IPS-18a (cell line): ENCODE measurements around the gene OR6B2.

ENCODE experiments used
- H3K27ac ChIP-seq: one replicate; pipeline ENCODE4 v1.5.1; 2013; ENCODE audit warnings: low read length
- H3K27me3 ChIP-seq: one replicate; pipeline ENCODE4 v1.6.1; 2013; ENCODE audit warnings: mild to moderate bottlenecking, low read length; ENCODE audit not compliant: control insufficient read depth, insufficient read depth
- H3K36me3 ChIP-seq: one replicate; pipeline ENCODE4 v1.6.1; 2013; ENCODE audit warnings: low read depth, low read length; ENCODE audit not compliant: control insufficient read depth
- H3K4me1 ChIP-seq: one replicate; pipeline ENCODE4 v1.6.1; 2013; ENCODE audit warnings: low read depth, low read length; ENCODE audit not compliant: control insufficient read depth
- H3K4me3 ChIP-seq: one replicate; pipeline ENCODE4 v1.5.1; 2013; ENCODE audit warnings: low read length
- H3K9ac ChIP-seq: one replicate; pipeline ENCODE4 v1.6.1; 2013; ENCODE audit warnings: mild to moderate bottlenecking, low read length, moderate library complexity
- H3K9me3 ChIP-seq: one replicate; pipeline ENCODE4 v1.6.1; 2013; ENCODE audit warnings: low read depth, low read length; ENCODE audit not compliant: control insufficient read depth

The OR6B2 gene

DNA sequence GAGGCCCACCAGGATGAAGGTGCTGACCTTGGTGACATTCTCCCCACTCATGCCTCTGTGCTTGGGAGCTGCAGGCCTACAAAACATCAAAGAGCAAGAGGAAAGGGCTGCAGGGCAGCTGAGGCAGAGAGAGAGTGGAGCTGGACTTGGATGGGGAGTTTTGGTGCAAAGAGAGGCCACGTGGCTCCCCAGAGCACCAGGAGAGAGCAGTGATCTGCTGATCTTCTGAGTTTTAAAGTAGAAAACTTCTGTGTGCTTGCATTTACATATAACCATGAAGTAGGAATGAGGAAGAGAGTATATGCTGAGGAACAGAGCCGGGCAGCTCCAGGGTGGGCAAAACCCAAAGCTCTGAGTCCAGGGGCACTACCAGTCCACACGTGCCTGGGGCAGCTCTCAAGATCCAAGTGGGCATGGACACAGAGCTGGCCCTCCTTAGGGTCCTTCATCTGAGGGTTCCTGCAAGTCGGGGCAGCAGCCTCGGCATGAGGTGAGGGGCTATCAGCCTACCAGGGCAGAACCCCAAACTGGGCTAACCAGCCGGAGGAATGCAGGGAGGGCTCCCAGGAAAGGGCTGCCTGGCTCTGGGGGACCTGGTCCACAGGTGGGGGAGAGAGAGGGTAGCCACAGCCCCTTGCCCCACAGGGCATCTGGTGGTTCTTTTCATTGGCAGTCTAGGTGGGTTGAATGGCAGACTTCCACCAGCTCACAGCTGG, at the start of gene OR6B2:
OR6B2 (minus strand) TSS at position 51 of the 716 bp plus-strand sequence; CDS start at position 51, 0 bp downstream.
- H3K4me1 ChIP-seq, result no peaks in the 10 kb centered on the region
- H3K4me3 ChIP-seq, result no peak within 1 kb of the TSS
- no peak within 1 kb of the TSS for H3K27ac ChIP-seq
- no peak within 1 kb of the TSS for H3K9ac ChIP-seq
- no peaks in the 10 kb centered on the region for H3K36me3 ChIP-seq
- H3K9me3 ChIP-seq, result no peaks in the 10 kb centered on the region
- H3K27me3 ChIP-seq, result peaks cover 19% of the 10 kb centered on the region

DNA sequence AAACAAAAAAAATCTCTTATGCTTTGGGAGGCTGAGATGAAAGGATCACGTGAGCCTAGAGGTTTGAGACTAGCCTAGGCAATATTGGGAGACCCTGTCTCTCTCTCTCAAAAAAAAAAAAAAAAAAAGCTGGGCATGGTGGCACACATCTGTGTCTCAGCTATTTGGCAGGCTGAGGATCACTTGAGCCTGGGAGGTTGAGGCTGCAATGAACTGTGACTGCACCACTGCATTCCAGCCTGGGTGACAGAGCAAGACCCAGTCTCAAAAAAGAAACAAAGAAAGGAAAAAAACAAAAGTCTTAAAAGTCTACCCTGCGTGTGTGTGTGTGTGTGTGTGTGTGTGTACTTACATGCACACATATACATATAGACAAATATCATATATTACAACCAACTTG, 48.4 kb upstream of the OR6B2 start:
- Histone ChIP-seq H3K27ac (no peak overlapping the region), H3K9ac (no peak overlapping the region), H3K27me3 (no peaks in the 10 kb centered on the region), H3K4me3 (no peak overlapping the region), H3K36me3 (no peaks in the 10 kb centered on the region), H3K4me1 (no peaks in the 10 kb centered on the region), H3K9me3 (peaks cover 21% of the 10 kb centered on the region)

DNA sequence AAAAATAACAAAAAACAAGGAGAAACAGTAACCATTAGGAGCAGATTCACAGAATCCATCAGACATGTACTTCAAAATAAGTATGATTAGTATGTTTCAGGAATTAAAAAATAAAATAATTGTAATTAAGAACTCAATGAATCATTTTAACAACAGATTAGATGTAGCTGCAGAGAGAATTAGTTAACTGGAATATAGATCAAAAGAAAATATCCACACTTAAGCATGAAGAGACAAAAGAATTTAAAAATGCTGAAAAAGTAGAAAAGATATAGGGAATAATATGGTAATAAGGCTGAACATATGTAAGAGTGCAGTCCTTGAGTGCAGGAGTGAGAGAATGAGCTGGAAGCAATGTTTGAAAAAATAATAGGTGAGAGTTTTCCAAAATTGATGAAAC, 47.2 kb upstream of the OR6B2 start:
- Histone ChIP-seq H3K36me3 (no peaks in the 10 kb centered on the region), H3K9ac (no peak overlapping the region), H3K4me3 (no peak overlapping the region), H3K27ac (no peak overlapping the region), H3K27me3 (no peaks in the 10 kb centered on the region), H3K9me3 (peaks cover 21% of the 10 kb centered on the region), H3K4me1 (no peaks in the 10 kb centered on the region)

DNA sequence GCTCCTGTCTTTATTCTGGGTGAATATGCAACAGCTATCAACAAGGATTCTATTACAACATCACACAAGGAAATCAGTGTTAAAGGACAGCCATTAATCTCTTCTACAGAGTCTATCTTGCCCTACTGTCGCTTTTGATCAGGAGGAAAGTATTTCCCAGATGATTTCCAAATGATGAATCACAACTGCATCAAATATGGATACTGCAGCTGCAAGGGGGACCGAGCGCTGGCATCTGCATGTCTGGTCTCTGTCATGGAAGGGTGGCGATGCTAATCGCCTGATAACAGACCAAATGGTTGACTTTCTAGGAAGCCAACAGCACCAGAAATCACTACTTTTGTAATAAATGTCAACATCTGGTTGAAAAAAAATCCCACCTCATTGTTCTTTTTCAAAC, 44.3 kb upstream of the OR6B2 start:
- Histone ChIP-seq H3K4me1 (no peaks in the 10 kb centered on the region), H3K9ac (no peak overlapping the region), H3K27ac (no peak overlapping the region), H3K27me3 (no peaks in the 10 kb centered on the region), H3K36me3 (no peaks in the 10 kb centered on the region), H3K4me3 (no peak overlapping the region), H3K9me3 (peaks cover 18% of the 10 kb centered on the region)

DNA sequence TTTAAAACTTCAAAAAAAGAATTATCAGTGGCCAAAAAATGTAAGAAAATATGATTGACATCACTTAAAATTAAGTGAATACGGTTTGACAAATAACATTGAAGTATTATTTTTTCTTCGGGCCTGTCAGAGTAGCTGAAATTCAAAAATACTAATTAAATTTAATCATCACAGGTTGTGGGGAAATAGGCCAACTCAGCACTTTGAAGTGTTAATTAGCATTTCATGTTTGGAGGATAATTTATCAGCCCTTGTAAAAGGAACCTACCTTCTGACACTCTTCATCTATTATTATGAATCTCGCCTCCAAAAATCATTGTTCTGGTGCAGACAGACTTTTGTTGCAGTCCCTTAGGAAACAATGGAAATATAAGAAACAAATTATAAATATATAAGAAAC, 40.7 kb upstream of the OR6B2 start:
- Histone ChIP-seq H3K4me1 (no peaks in the 10 kb centered on the region), H3K9me3 (peaks cover 7% of the 10 kb centered on the region), H3K36me3 (no peaks in the 10 kb centered on the region), H3K27me3 (no peaks in the 10 kb centered on the region), H3K27ac (no peak overlapping the region), H3K9ac (no peak overlapping the region), H3K4me3 (no peak overlapping the region)

DNA sequence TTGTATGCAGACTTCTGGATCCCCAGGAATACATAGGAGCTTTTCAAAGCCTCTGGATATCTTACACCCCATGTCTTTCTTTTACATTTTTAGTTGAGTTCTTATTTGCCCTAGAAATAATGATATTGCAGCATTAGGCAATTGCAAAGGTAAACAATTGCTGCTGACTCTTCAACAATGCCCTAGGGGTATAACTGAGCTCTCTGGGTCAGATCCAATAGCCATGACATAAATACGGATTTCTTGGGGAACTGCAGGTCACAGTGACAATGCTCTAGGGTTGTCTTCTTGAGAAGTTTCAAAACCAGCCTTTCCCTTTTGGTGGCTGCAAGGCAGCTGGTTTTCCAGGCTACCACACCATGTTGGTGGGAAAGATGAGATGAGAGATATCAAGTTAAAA, 39.6 kb upstream of the OR6B2 start:
- Histone ChIP-seq H3K36me3 (no peaks in the 10 kb centered on the region), H3K9me3 (no peaks in the 10 kb centered on the region), H3K4me1 (peaks cover 6% of the 10 kb centered on the region), H3K9ac (no peak overlapping the region), H3K27me3 (no peaks in the 10 kb centered on the region), H3K4me3 (no peak overlapping the region), H3K27ac (no peak overlapping the region)

DNA sequence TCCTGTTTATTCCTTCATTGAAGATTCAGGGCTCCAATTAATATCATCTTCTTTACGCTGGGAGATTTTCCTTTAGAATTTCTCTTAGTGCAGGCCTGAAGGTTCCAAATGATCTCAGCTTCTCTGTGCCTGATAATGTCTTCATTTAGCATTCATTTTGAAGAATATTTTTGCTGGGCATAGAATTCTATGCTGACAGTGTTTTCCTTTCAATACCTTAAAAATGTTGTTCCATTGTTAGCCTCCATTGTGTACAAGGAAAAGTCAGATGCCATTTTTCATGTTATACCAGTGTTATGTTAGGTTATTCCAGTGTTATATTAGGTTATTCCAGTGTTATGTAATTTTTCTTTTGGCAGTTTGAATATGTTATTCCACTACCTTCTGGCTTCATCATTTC, 38.0 kb upstream of the OR6B2 start:
- H3K4me3 ChIP-seq, result no peak overlapping the region
- no peak overlapping the region for H3K27ac ChIP-seq
- no peaks in the 10 kb centered on the region for H3K9me3 ChIP-seq
- no peak overlapping the region for H3K9ac ChIP-seq
- no peaks in the 10 kb centered on the region for H3K27me3 ChIP-seq
- peaks cover 7% of the 10 kb centered on the region for H3K4me1 ChIP-seq
- H3K36me3 ChIP-seq, result no peaks in the 10 kb centered on the region

DNA sequence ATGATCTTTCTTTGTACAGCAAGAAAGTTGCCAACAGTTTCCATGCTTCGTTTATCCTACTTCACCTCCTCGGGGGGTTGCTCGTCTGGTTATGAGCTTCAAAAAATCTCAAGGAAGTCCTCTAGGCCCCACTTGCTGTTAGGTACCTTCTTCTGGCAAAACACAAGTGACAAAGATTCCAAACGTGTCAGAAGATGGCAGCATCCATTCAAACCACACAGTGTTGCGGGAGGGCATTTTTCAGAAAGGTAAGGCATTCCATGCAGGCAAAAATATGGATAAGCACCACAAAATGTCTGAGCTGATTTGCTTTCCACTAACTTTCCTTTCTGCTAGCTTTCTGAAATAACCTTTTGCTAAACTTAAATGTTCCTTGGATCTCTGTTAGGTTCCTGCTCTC, 36.3 kb upstream of the OR6B2 start:
- Histone ChIP-seq H3K27me3 (no peaks in the 10 kb centered on the region), H3K4me3 (no peak overlapping the region), H3K4me1 (peaks cover 7% of the 10 kb centered on the region), H3K36me3 (no peaks in the 10 kb centered on the region), H3K9me3 (no peaks in the 10 kb centered on the region), H3K9ac (no peak overlapping the region), H3K27ac (no peak overlapping the region)

DNA sequence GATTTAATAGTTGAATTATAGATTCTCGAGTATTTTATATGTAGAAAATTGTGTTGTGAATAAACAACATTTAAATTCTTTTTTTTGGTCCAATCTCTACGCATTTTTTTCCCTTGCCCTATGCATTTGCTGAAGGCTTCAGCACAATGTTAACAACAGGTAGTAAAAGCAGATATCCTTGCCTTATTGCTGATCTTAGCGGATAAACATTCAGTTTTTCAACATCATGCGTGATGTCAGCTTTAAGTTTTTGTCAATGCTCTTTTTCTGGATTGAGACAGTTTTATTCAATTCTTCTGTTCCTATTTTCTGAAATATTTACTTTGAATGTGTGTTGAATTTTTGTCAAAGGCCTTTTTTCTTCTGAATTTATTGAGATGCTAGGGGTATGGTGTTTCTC, 34.7 kb upstream of the OR6B2 start:
- H3K27me3 ChIP-seq, result no peaks in the 10 kb centered on the region
- no peak overlapping the region for H3K4me3 ChIP-seq
- H3K9ac ChIP-seq, result no peak overlapping the region
- H3K36me3 ChIP-seq, result no peaks in the 10 kb centered on the region
- no peaks in the 10 kb centered on the region for H3K9me3 ChIP-seq
- peaks cover 7% of the 10 kb centered on the region for H3K4me1 ChIP-seq
- no peak overlapping the region for H3K27ac ChIP-seq

DNA sequence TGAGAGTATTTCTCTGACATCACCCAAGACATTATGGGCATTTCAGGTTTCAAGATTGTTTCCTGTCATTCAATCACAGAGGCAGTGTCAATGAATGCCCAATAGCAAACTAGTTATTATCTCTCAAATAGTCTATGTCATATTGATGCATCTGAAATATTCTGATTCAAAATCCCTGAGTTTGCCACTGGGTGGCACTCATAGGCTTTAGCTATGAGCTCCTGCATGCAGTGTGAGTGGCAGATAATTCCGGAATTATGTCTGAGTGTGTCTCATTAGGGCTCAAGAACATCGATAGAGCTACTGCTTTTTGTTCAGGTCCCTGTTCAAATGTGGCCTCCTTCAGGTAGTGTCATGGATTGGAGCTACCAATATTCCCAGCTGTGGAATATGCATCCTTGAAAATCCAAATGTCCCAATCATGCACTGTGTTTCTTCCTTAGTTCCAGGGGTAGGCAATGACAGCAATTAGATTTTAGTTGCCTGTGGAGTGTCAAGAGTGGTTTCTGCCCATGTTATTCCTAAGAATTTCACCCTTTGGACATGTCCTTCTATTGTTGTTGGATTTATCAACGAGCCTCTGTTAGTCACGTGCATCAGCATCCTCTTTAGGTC, 30.9 kb upstream of the OR6B2 start:
- peaks cover 7% of the 10 kb centered on the region for H3K4me1 ChIP-seq
- no peak overlapping the region for H3K4me3 ChIP-seq
- no peaks in the 10 kb centered on the region for H3K36me3 ChIP-seq
- no peaks in the 10 kb centered on the region for H3K27me3 ChIP-seq
- H3K9me3 ChIP-seq, result no peaks in the 10 kb centered on the region
- H3K9ac ChIP-seq, result no peak overlapping the region
- H3K27ac ChIP-seq, result no peak overlapping the region

DNA sequence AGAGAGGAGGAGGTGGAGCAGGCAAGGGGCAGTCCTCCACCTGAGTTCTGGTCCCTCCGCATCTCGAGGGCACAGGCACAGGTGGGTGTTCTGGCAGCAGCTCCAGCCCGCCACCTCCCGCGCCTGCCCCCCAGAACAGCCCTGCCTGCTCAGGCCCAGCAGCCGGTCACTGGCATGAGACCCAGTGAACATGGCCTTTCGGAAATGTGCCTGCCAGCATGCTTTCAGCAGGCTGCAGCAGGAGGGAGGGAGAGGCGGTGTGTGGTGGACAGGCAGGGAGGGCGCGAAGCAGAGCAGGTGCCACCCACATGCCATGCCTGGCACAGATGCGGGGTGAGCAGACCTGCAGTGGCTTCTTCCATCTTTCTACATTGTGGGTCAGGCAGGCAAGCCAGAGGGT, 26.4 kb upstream of the OR6B2 start:
- no peak overlapping the region for H3K9ac ChIP-seq
- H3K9me3 ChIP-seq, result no peaks in the 10 kb centered on the region
- H3K27ac ChIP-seq, result no peak overlapping the region
- no peaks in the 10 kb centered on the region for H3K27me3 ChIP-seq
- H3K4me1 ChIP-seq, result no peaks in the 10 kb centered on the region
- no peaks in the 10 kb centered on the region for H3K36me3 ChIP-seq
- H3K4me3 ChIP-seq, result no peak overlapping the region
